ENCODE measurements around the gene FAAH2. TPM values are rescaled to one million over a fixed set of nuclear protein-coding genes. Genes with fewer than 3 reads are reported as not detected.
A peak's percentile ranks its signal among the peaks of the same experiment; 100 is the strongest.

FAAH2 gene
- total and polyA plus RNA-seq, 9 of the 15 experiments (the other 6 are each of a cell fraction or from before 2014, with no cell fraction given): 0.07 to 1.1 (median 0.47) TPM

- ATAC-seq: no peak
- no TSS peak for BruUV-seq (replicated peaks)
- Histone ChIP-seq H3K27ac (ENCODE audit: extremely low read depth, low read depth, low read length) (no peak overlapping the region), H4K20me1 (replicated peaks; ENCODE audit: control insufficient read depth, insufficient read depth, low read length) (no peaks in the 10 kb centered on the region), H3K4me1 (replicated peaks in 1 of 2; ENCODE audit: control insufficient read depth in 2 of 2, insufficient read depth in 2 of 2, low read length in 2 of 2) (no peaks in the 10 kb centered on the region), H3K36me3 (ENCODE audit: control insufficient read depth, insufficient read depth, low read length) (no peaks in the 10 kb centered on the region), H3K4me2 (ENCODE audit: insufficient read depth, low read length) (no peak overlapping the region), H3K9me1 (ENCODE audit: control insufficient read depth, insufficient read depth, low read length) (no peaks in the 10 kb centered on the region), H3K79me2 (ENCODE audit: control insufficient read depth, insufficient read depth, low read length) (no peaks in the 10 kb centered on the region), H3K27me3 (ENCODE audit: control insufficient read depth in 2 of 2, insufficient read depth in 2 of 2, low read length in 2 of 2) (no peaks in the 10 kb centered on the region), H2AFZ (ENCODE audit: low read depth, low read length) (no peak overlapping the region), H3K4me3 (no peak overlapping the region), H3K9ac (ENCODE audit: insufficient read depth in 1 of 2, low read depth in 2 of 2, low read length in 2 of 2) (no peak overlapping the region), H3K9me3 (replicated peaks; ENCODE audit: control insufficient read depth, insufficient read depth, low read depth, low read length) (no peaks in the 10 kb centered on the region)
- intact Hi-C loops (cut with micrococcal nuclease) (no loop called here), in situ Hi-C loops (cut with MboI) (no loop called here)
- POLR2A ChIA-PET: no interaction called here
- 0% methylated on average over 5 of the region's 5 CpGs for WGBS (ENCODE audit: insufficient coverage, low coverage, missing lambda C conversion rate)
- CTCF ChIA-PET (ENCODE audit: low intra/inter-chr PET ratio): no interaction called here
- no peak for FAIRE-seq
- no peak for TF ChIP-seq YY1 (IDR thresholded peaks at IDR 0.05; ENCODE audit: borderline replicate concordance in 1 of 3, control insufficient read depth in 1 of 3, extremely low read depth in 1 of 3, insufficient read depth in 3 of 3, insufficient read length in 1 of 3, insufficient replicate concordance in 2 of 3, low read depth in 1 of 3, low read length in 2 of 3)
- no peak for TF ChIP-seq PBX2 (CRISPR knock-in tag; IDR thresholded peaks at IDR 0.05; ENCODE audit: low read depth)
- no peak for TF ChIP-seq PBX2 (tag; conservative IDR thresholded peaks at IDR 0.05; ENCODE audit: low read depth)
- TF ChIP-seq ZNF316 (IDR thresholded peaks at IDR 0.05): peak; percentile 42; the same call in 1 of the 2 replicates
- no peak for TF ChIP-seq CHD1 (IDR thresholded peaks at IDR 0.05; ENCODE audit: low read length)
- peak; percentile 57 for TF ChIP-seq MAFF (IDR thresholded peaks at IDR 0.05; ENCODE audit: low read length)
- TF ChIP-seq MAFK (IDR thresholded peaks at IDR 0.05; ENCODE audit: low read length): peak; percentile 43; the same call in 1 of the 2 replicates
- TF ChIP-seq CCNT2 (IDR thresholded peaks at IDR 0.05; ENCODE audit: borderline replicate concordance, extremely low read depth, insufficient read length, low read depth, low read length): no peak
- peak; percentile 43; the same call in 1 of the 2 replicates for TF ChIP-seq C11orf30 (IDR thresholded peaks at IDR 0.05; ENCODE audit: low read depth)
- no peak for TF ChIP-seq CBFA2T3 (IDR thresholded peaks at IDR 0.05)
- no peak for DNase-seq (ENCODE audit: extremely low read depth in 1 of 4, low spot score in 3 of 4)
These were observed 119.6 kb downstream of the FAAH2 start for GRCh38 chrX:57406149-57406548.

Measured in K562 (cell line).